ENCODE measurements around the gene TGFBI. TPM values are rescaled to one million over a fixed set of nuclear protein-coding genes. Genes with fewer than 3 reads are reported as not detected.
A peak's percentile ranks its signal among the peaks of the same experiment; 100 is the strongest.

The TGFBI gene
- total RNA-seq, 2 donors from 2014 or later, result 158 to 173 TPM

- Histone ChIP-seq H3K4me3 (no peak overlapping the region), H3K27ac (no peak overlapping the region), H3K27me3 (replicated peaks; ENCODE audit: insufficient read depth) (no peaks in the 10 kb centered on the region), H3K36me3 (no peaks in the 10 kb centered on the region), H3K9me3 (no peaks in the 10 kb centered on the region), H3K4me1 (ENCODE audit: control insufficient read depth in 1 of 2, low read depth in 2 of 2) (peaks cover 0 to 19% of the 10 kb centered on the region in 2 donors)
- no peak for TF ChIP-seq CTCF (IDR thresholded peaks at IDR 0.05)
- ATAC-seq (ENCODE audit: insufficient number of reproducible peaks, low FRiP score, low read depth), result no peak
- no peak for DNase-seq (ENCODE audit: low spot score)
These were observed 79.4 kb downstream of the TGFBI start for GRCh38 chr5:136108180-136108611.

GRCh38 chr5:136108766-136109165 lies 80.0 kb downstream of the TGFBI start:
- ATAC-seq (ENCODE audit: insufficient number of reproducible peaks, low FRiP score, low read depth) (no peak), DNase-seq (ENCODE audit: low spot score) (no peak)
- no peaks in the 10 kb centered on the region for H3K27me3 ChIP-seq (replicated peaks; ENCODE audit: insufficient read depth)
- no peak overlapping the region for H3K4me3 ChIP-seq
- no peak for TF ChIP-seq CTCF (IDR thresholded peaks at IDR 0.05)
- H3K9me3 ChIP-seq, result no peaks in the 10 kb centered on the region
- no peak overlapping the region for H3K27ac ChIP-seq
- peaks cover 0 to 19% of the 10 kb centered on the region in 2 donors for H3K4me1 ChIP-seq (ENCODE audit: control insufficient read depth in 1 of 2, low read depth in 2 of 2)
- no peaks in the 10 kb centered on the region for H3K36me3 ChIP-seq

GRCh38 chr5:136109453-136110135 lies 80.8 kb downstream of the TGFBI start:
- peak overlapping the region in 1 of 2 donors; percentile 12 for H3K27ac ChIP-seq
- H3K27me3 ChIP-seq (replicated peaks; ENCODE audit: insufficient read depth), result no peaks in the 10 kb centered on the region
- no peak for TF ChIP-seq CTCF (IDR thresholded peaks at IDR 0.05)
- DNase-seq (ENCODE audit: low spot score), result no peak
- no peaks in the 10 kb centered on the region for H3K9me3 ChIP-seq
- H3K36me3 ChIP-seq, result no peaks in the 10 kb centered on the region
- H3K4me1 ChIP-seq (ENCODE audit: control insufficient read depth in 1 of 2, low read depth in 2 of 2), result peaks cover 0 to 19% of the 10 kb centered on the region in 2 donors
- H3K4me3 ChIP-seq, result no peak overlapping the region
- ATAC-seq (ENCODE audit: insufficient number of reproducible peaks, low FRiP score, low read depth), result no peak

Other genes with a start within 250 kb of the TGFBI start
- 1 to 10 TPM in 1 of 2 donors, under 1 TPM in 1; 0.78 to 2.8 TPM for gene SLC25A48, start 194.3 kb upstream of the TGFBI start, total RNA-seq
- not detected for gene IL9, start 133.1 kb upstream of the TGFBI start, total RNA-seq
- not detected for gene LECT2, start 74.0 kb upstream of the TGFBI start, total RNA-seq
- 10 to 100 TPM; 29.0 to 92.9 TPM for gene SMAD5, start 103.9 kb downstream of the TGFBI start, total RNA-seq
- not detected for gene SMIM32, start 164.2 kb downstream of the TGFBI start, total RNA-seq

All from thoracic aorta (tissue), 2 donors.